GM23338 (cell line): Measurements from ENCODE around the gene OBSCN. TPM values are rescaled to one million over a fixed set of nuclear protein-coding genes. Genes with fewer than 3 reads are reported as not detected.

Experiments used
- ATAC-seq: fragments of 200-7000 bp; cut with Tn5 transposase; 3 replicates; pipeline ENCODE4 v1.9.1; 2020
- DNase-seq: peaks from one replicate; pipeline ENCODE4 v3.0.0-alpha.2; 2015; ENCODE audit warnings: low spot score
- H2AFZ ChIP-seq: fragments of 200-600 bp; sonication (generic); 2 replicates; pipeline ENCODE4 v1.8.0; 2016; ENCODE audit warnings: antibody characterized with exemption, mild to moderate bottlenecking, moderate library complexity
- H3F3A ChIP-seq: fragments of 200-600 bp; sonication (generic); replicated peaks from 2 replicates; pipeline ENCODE4 v1.8.0; 2017; ENCODE audit warnings: antibody characterized with exemption, mixed run types, low read depth
- H3K27ac ChIP-seq: fragments of 200-600 bp; sonication (generic); 2 replicates; pipeline ENCODE4 v1.6.1; 2016; ENCODE audit warnings: low read depth
- H3K27me3 ChIP-seq: fragments of 200-600 bp; sonication (generic); 2 replicates; pipeline ENCODE4 v1.8.0; 2016; ENCODE audit warnings: mild to moderate bottlenecking, mixed run types, moderate library complexity; ENCODE audit not compliant: insufficient read depth
- H3K36me3 ChIP-seq: fragments of 200-600 bp; sonication (generic); 2 replicates; pipeline ENCODE4 v1.8.0; 2016; ENCODE audit warnings: mild to moderate bottlenecking; ENCODE audit not compliant: insufficient read depth
- H3K4me1 ChIP-seq: fragments of 200-600 bp; sonication (generic); 2 replicates; pipeline ENCODE4 v1.8.0; 2016; ENCODE audit warnings: mild to moderate bottlenecking, moderate library complexity; ENCODE audit not compliant: insufficient read depth
- H3K4me2 ChIP-seq: fragments of 200-600 bp; sonication (generic); 2 replicates; pipeline ENCODE4 v1.7.1; 2017; ENCODE audit warnings: mixed run types
- H3K4me3 ChIP-seq: fragments of 200-600 bp; sonication (generic); 2 replicates; pipeline ENCODE4 v1.6.1; 2016; ENCODE audit warnings: mixed run types
- H3K79me2 ChIP-seq: fragments of 200-600 bp; sonication (generic); replicated peaks from 2 replicates; pipeline ENCODE4 v1.8.0; 2017; ENCODE audit warnings: mild to moderate bottlenecking; ENCODE audit not compliant: insufficient read depth
- H3K9me2 ChIP-seq: fragments of 200-600 bp; sonication (generic); 2 replicates; pipeline ENCODE4 v1.8.0; 2017; ENCODE audit not compliant: insufficient read depth
- H4K20me1 ChIP-seq: fragments of 200-600 bp; sonication (generic); replicated peaks from 2 replicates; pipeline ENCODE4 v1.8.0; 2017; ENCODE audit warnings: mild to moderate bottlenecking; ENCODE audit not compliant: insufficient read depth
- H3K27ac Mint-ChIP-seq: 2 replicates; pipeline ENCODE4 v1.8.0; 2020; ENCODE audit warnings: inconsistent platforms, mild to moderate bottlenecking, moderate library complexity, mixed read lengths
- H3K27me3 Mint-ChIP-seq: 3 replicates; pipeline ENCODE4 v1.8.0; 2022; ENCODE audit warnings: low read depth, mild to moderate bottlenecking, moderate library complexity, mixed read lengths, inconsistent platforms; ENCODE audit not compliant: insufficient read depth, poor library complexity
- H3K36me3 Mint-ChIP-seq: 3 replicates; pipeline ENCODE4 v1.8.0; 2021; ENCODE audit warnings: low read depth, mild to moderate bottlenecking, inconsistent platforms, moderate library complexity, mixed read lengths
- H3K4me1 Mint-ChIP-seq: 3 replicates; pipeline ENCODE4 v1.8.0; 2020; ENCODE audit warnings: mild to moderate bottlenecking, inconsistent platforms, mixed read lengths
- H3K4me3 Mint-ChIP-seq: 3 replicates; pipeline ENCODE4 v1.8.0; 2021; ENCODE audit warnings: moderate library complexity, mild to moderate bottlenecking, inconsistent platforms, mixed read lengths
- H3K9me3 Mint-ChIP-seq: 3 replicates; pipeline ENCODE4 v1.8.0; 2020; ENCODE audit warnings: moderate library complexity, mild to moderate bottlenecking, inconsistent platforms, mixed read lengths
- CREB1 ChIP-seq: fragments of 250-450 bp; sonication (Bioruptor Pico); IDR thresholded peaks from 2 replicates; pipeline ENCODE4 v1.5.0; 2020; ENCODE audit warnings: low read depth, mild to moderate bottlenecking, moderate library complexity
- CTCF ChIP-seq, 2 experiments: fragments of 200-600 bp in 1 of 2; sonication (generic) in 1 of 2; conservative IDR thresholded peaks; 2 replicates each; pipeline versions ENCODE4 v1.5.1 to v1.6.1; 2016 to 2017; ENCODE audit warnings: antibody characterized with exemption in 2 of 2, low read depth in 2 of 2, mild to moderate bottlenecking in 2 of 2, moderate library complexity in 1 of 2
- EZH2 ChIP-seq: fragments of 200-600 bp; sonication (generic); IDR thresholded peaks from one replicate; pipeline ENCODE4 v1.8.0; 2017; ENCODE audit warnings: antibody characterized with exemption, mild to moderate bottlenecking, low read depth; ENCODE audit not compliant: unreplicated experiment
- EZH2phosphoT487 ChIP-seq: fragments of 200-600 bp; sonication (generic); IDR thresholded peaks from one replicate; pipeline ENCODE4 v1.8.1; 2018; ENCODE audit warnings: antibody characterized with exemption; ENCODE audit not compliant: unreplicated experiment
- NANOG ChIP-seq: IDR thresholded peaks from 2 replicates; pipeline ENCODE4 v1.6.1; 2016; ENCODE audit warnings: antibody characterized with exemption, borderline replicate concordance
- POLR2AphosphoS5 ChIP-seq: IDR thresholded peaks from 2 replicates; pipeline ENCODE4 v1.6.1; 2016; ENCODE audit warnings: antibody characterized with exemption, low read depth
- REST ChIP-seq: IDR thresholded peaks from one replicate; pipeline ENCODE4 v1.6.1; 2018; ENCODE audit warnings: antibody characterized with exemption; ENCODE audit not compliant: unreplicated experiment
- STAT1 ChIP-seq: IDR thresholded peaks from one replicate; pipeline ENCODE4 v1.6.1; 2016; ENCODE audit warnings: antibody characterized with exemption; ENCODE audit not compliant: unreplicated experiment
- ZNF114 ChIP-seq: fragments of 250-450 bp; sonication (Bioruptor Pico); IDR thresholded peaks from 2 replicates; pipeline ENCODE4 v1.5.0; 2020; ENCODE audit warnings: mild to moderate bottlenecking, moderate library complexity
- ZNF331 ChIP-seq: fragments of 250-450 bp; sonication (Bioruptor Pico); IDR thresholded peaks from 2 replicates; pipeline ENCODE4 v1.5.0; 2020; ENCODE audit warnings: low read depth, mild to moderate bottlenecking, moderate library complexity
- polyA plus RNA-seq: library from polyadenylated mRNA; unstranded; fragments of >200 nt; fragmentation: Nextera tagmentation; extraction: Ambion mirVana; gene quantifications from 2 replicates; pipeline ENCODE4 v1.2.1, GENCODE V29; 2016
- total RNA-seq: library from RNA; depleted of rRNA; stranded (reverse); fragments of >200 nt; shearing (Covaris generic); gene quantifications from 2 replicates; pipeline ENCODE4 v1.2.3, GENCODE V29; 2014
- TF ChIP-seq, protein P1 (sequence below): fragments of 250-450 bp; sonication (Bioruptor Pico); IDR thresholded peaks from 2 replicates; pipeline ENCODE4 v1.5.0; 2020; ENCODE audit warnings: mild to moderate bottlenecking, moderate library complexity
- TF ChIP-seq, protein P2 (sequence below): IDR thresholded peaks from 2 replicates; pipeline ENCODE4 v1.6.1; 2016; ENCODE audit warnings: antibody characterized with exemption

Gene OBSCN
- total and polyA plus RNA-seq, 2 experiments from 2014 or later = 8.4 to 38.5 TPM

- Mint-ChIP-seq H3K9me3 (peaks cover 20% of the 10 kb centered on the region), H3K4me1 (no peaks in the 10 kb centered on the region; the same call in 2 of the 3 replicates), H3K36me3 (peaks cover 56% of the 10 kb centered on the region), H3K27me3 (peaks cover 14% of the 10 kb centered on the region), H3K27ac (no peak overlapping the region), H3K4me3 (no peak overlapping the region)
- Histone ChIP-seq H2AFZ (no peak overlapping the region), H3K9me2 (no peaks in the 10 kb centered on the region), H3K79me2 (no peaks in the 10 kb centered on the region), H3K4me1 (no peaks in the 10 kb centered on the region), H3K27me3 (no peaks in the 10 kb centered on the region), H3K36me3 (no peaks in the 10 kb centered on the region), H3F3A (no peaks in the 10 kb centered on the region), H3K4me3 (no peak overlapping the region), H3K27ac (no peak overlapping the region), H3K4me2 (no peak overlapping the region), H4K20me1 (no peaks in the 10 kb centered on the region)
- no peak for TF ChIP-seq EZH2
- no peak for TF ChIP-seq CREB1 (CRISPR knock-in tag)
- no peak for TF ChIP-seq POLR2AphosphoS5
- no peak for TF ChIP-seq ZNF331 (CRISPR knock-in tag)
- no peak for TF ChIP-seq EZH2phosphoT487
- no peak for TF ChIP-seq ZNF114
- TF ChIP-seq REST = no peak
- TF ChIP-seq, protein P1, sequence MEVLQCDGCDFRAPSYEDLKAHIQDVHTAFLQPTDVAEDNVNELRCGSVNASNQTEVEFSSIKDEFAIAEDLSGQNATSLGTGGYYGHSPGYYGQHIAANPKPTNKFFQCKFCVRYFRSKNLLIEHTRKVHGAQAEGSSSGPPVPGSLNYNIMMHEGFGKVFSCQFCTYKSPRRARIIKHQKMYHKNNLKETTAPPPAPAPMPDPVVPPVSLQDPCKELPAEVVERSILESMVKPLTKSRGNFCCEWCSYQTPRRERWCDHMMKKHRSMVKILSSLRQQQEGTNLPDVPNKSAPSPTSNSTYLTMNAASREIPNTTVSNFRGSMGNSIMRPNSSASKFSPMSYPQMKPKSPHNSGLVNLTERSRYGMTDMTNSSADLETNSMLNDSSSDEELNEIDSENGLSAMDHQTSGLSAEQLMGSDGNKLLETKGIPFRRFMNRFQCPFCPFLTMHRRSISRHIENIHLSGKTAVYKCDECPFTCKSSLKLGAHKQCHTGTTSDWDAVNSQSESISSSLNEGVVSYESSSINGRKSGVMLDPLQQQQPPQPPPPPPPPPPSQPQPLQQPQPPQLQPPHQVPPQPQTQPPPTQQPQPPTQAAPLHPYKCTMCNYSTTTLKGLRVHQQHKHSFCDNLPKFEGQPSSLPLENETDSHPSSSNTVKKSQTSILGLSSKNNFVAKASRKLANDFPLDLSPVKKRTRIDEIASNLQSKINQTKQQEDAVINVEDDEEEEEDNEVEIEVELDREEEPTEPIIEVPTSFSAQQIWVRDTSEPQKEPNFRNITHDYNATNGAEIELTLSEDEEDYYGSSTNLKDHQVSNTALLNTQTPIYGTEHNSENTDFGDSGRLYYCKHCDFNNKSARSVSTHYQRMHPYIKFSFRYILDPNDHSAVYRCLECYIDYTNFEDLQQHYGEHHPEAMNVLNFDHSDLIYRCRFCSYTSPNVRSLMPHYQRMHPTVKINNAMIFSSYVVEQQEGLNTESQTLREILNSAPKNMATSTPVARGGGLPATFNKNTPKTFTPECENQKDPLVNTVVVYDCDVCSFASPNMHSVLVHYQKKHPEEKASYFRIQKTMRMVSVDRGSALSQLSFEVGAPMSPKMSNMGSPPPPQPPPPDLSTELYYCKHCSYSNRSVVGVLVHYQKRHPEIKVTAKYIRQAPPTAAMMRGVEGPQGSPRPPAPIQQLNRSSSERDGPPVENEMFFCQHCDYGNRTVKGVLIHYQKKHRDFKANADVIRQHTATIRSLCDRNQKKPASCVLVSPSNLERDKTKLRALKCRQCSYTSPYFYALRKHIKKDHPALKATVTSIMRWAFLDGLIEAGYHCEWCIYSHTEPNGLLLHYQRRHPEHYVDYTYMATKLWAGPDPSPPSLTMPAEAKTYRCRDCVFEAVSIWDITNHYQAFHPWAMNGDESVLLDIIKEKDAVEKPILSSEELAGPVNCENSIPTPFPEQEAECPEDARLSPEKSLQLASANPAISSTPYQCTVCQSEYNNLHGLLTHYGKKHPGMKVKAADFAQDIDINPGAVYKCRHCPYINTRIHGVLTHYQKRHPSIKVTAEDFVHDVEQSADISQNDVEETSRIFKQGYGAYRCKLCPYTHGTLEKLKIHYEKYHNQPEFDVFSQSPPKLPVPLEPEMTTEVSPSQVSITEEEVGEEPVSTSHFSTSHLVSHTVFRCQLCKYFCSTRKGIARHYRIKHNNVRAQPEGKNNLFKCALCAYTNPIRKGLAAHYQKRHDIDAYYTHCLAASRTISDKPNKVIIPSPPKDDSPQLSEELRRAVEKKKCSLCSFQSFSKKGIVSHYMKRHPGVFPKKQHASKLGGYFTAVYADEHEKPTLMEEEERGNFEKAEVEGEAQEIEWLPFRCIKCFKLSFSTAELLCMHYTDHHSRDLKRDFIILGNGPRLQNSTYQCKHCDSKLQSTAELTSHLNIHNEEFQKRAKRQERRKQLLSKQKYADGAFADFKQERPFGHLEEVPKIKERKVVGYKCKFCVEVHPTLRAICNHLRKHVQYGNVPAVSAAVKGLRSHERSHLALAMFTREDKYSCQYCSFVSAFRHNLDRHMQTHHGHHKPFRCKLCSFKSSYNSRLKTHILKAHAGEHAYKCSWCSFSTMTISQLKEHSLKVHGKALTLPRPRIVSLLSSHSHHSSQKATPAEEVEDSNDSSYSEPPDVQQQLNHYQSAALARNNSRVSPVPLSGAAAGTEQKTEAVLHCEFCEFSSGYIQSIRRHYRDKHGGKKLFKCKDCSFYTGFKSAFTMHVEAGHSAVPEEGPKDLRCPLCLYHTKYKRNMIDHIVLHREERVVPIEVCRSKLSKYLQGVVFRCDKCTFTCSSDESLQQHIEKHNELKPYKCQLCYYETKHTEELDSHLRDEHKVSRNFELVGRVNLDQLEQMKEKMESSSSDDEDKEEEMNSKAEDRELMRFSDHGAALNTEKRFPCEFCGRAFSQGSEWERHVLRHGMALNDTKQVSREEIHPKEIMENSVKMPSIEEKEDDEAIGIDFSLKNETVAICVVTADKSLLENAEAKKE (CRISPR knock-in tag) = no peak
- TF ChIP-seq CTCF (conservative IDR thresholded peaks at IDR 0.05; ENCODE audit: low read depth in 2 of 2) = no peak
- TF ChIP-seq NANOG = no peak
- TF ChIP-seq, protein P2, sequence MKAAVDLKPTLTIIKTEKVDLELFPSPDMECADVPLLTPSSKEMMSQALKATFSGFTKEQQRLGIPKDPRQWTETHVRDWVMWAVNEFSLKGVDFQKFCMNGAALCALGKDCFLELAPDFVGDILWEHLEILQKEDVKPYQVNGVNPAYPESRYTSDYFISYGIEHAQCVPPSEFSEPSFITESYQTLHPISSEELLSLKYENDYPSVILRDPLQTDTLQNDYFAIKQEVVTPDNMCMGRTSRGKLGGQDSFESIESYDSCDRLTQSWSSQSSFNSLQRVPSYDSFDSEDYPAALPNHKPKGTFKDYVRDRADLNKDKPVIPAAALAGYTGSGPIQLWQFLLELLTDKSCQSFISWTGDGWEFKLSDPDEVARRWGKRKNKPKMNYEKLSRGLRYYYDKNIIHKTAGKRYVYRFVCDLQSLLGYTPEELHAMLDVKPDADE = no peak
- no peak for TF ChIP-seq STAT1
- DNase-seq = no peak
- no peak for ATAC-seq
Measured at GRCh38 chr1:228291906-228292608, 84.2 kb downstream of the OBSCN start.
